ENCODE measurements around the gene FBXL5.

The FBXL5 gene

DNA sequence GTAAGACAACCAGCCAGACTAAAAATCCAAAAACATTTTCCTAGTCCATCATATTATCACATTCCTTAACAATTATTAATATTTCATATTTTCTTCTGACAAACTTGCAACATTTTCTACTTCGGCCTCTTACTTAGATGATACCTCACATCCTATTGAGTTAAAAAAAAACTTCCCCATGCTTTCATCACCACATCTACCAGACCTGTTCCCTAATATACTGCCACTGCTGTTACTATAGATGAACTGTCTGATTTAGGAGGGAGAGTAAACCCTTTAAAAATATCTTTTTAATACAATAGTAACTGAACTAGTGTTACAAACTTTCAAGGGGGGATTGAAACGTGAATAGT, 28.0 kb upstream of the FBXL5 start:
- H3K4me3 Mint-ChIP-seq: peak overlapping the region; percentile 25
- H3K27ac Mint-ChIP-seq: no peak overlapping the region
- H3K4me1 Mint-ChIP-seq (ENCODE audit: low read depth): peaks cover 23% of the 10 kb centered on the region
- H3K9me3 Mint-ChIP-seq: no peaks in the 10 kb centered on the region
- H3K27me3 Mint-ChIP-seq (ENCODE audit: low read depth): no peaks in the 10 kb centered on the region
- H3K36me3 Mint-ChIP-seq (ENCODE audit: low read depth): peaks cover 21% of the 10 kb centered on the region

DNA sequence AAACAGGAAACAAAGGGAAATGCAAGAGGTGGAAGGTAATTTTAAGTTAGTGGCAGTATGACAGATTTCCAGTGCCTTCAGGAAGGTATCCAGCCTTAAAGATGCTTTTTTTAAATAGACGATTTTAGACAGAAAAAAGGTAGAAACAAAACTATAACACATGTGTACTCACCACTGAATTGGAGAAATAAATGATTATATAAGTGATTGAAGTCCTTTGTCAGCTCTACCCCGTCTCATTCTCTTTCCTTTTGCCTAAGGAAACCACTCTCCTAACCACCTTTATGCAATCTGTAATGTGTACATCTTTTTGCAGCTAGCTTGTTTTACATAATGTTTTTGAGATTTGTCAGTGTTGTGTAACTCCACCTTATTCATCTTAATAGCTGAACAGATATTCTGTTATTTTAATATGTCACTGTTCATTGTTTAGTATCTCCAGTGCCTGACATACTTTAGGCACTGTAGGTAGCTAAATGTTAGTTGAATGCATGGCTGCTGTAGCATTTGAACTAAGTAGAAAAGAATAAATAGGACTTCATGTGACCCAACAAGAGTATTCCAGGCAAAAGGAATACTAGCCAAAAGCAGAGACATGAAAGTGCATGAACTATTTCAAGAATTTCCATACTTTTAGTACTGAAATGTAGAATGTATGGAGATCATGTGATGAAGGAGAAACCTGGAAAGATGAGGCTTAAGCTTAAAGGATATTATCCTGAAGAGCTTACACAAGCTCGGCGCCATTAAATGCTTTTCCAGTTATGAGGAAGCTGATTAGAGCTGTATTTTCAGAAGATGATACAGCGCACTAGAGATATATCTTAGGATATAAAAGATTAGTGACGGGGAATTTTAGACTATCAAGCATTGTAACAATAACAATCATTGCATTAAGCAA, 27.3 kb upstream of the FBXL5 start:
- Mint-ChIP-seq H3K27ac (peak overlapping the region; percentile 92), H3K27me3 (ENCODE audit: low read depth) (no peaks in the 10 kb centered on the region), H3K36me3 (ENCODE audit: low read depth) (peaks cover 21% of the 10 kb centered on the region), H3K4me3 (peak overlapping the region; percentile 91), H3K9me3 (no peaks in the 10 kb centered on the region), H3K4me1 (ENCODE audit: low read depth) (peaks cover 26% of the 10 kb centered on the region)

DNA sequence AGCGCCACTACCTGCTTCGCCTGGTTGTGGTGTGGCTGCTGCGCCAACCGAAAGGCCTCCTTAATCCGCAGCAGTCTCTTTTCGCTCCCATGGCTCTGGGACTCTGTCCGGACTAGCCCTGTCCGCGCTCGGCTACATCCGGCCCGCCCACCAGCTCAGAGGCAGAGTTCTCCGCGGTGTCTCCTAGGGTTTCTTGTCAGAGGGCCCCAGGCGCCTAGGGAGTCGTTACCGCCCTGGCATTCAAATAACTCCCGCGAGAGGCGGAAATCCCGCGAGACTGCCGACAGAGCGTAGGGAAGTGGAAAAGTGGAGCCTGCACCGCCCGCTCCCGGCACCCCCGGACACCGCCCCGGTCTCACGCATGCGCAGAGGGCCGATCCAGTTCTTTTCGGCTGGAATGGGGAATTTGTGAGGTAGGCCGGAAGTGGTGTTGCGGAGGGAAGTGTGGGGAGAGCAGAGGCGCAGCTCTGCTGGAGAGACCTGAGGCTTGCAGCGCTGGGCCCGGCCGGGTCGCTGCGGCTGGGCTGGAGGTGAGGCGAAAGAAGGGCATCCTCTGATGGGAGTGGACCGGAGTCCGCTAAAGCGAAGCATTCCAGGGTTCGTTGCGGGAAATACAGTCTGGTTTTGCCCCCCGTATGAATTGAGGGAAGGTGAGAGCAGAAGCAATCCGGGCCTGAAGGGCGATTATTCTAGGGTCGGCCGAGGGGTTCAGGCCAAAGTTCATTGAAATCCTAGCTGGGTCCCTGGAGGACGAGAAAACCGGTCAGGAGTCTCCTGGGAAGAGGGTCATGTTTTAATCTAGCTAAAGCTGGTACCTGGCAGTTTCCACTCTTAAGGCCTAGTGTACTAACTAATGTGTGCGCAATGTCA, 26.4 kb upstream of the FBXL5 start, which contains the start of gene FAM200B:
TSS of gene FAM200B (plus strand) at position 456 of the 870 bp plus-strand sequence. CDS start 5,151 bp downstream, outside the sequence.
- Mint-ChIP-seq H3K9me3 (no peaks in the 10 kb centered on the region), H3K4me3 (peak within 1 kb of the TSS; percentile 91), H3K36me3 (ENCODE audit: low read depth) (peaks cover 20% of the 10 kb centered on the region), H3K27ac (peak within 1 kb of the TSS; percentile 92), H3K27me3 (ENCODE audit: low read depth) (no peaks in the 10 kb centered on the region), H3K4me1 (ENCODE audit: low read depth) (peaks cover 26% of the 10 kb centered on the region)

- peaks cover 14% of the 10 kb centered on the region for H3K36me3 Mint-ChIP-seq (ENCODE audit: low read depth)
- no peaks in the 10 kb centered on the region for H3K9me3 Mint-ChIP-seq
- peak overlapping the region; percentile 91 for H3K4me3 Mint-ChIP-seq
- H3K27ac Mint-ChIP-seq: peak overlapping the region; percentile 92
- no peaks in the 10 kb centered on the region for H3K27me3 Mint-ChIP-seq (ENCODE audit: low read depth)
- H3K4me1 Mint-ChIP-seq (ENCODE audit: low read depth): peaks cover 26% of the 10 kb centered on the region
Measured at GRCh38 chr4:15681067-15681371, 25.9 kb upstream of the FBXL5 start.

GRCh38 chr4:15677507-15677988, 22.4 kb upstream of the FBXL5 start:
- no peaks in the 10 kb centered on the region for H3K9me3 Mint-ChIP-seq
- no peak overlapping the region for H3K4me3 Mint-ChIP-seq
- no peaks in the 10 kb centered on the region for H3K27me3 Mint-ChIP-seq (ENCODE audit: low read depth)
- peaks cover 11% of the 10 kb centered on the region for H3K36me3 Mint-ChIP-seq (ENCODE audit: low read depth)
- no peak overlapping the region for H3K27ac Mint-ChIP-seq
- peaks cover 18% of the 10 kb centered on the region for H3K4me1 Mint-ChIP-seq (ENCODE audit: low read depth)

DNA sequence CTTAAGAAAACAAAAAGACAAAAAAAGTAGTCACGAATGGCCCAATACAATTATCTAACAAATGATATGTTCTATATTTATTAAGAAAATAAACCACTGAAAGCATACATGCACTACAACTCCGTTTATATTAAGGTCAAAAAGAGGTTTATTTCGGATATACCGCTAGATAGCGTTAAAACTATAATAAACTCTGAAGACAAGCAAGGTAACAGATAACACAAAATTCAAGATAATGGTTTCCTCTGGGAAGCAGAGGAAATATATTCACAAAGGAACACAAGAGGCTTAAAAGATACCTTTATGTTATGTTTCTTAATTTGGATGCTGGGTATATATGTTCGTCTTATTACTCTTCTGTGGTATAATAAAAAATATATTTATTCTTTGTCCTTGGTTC, 21.7 kb upstream of the FBXL5 start:
- Mint-ChIP-seq H3K4me1 (ENCODE audit: low read depth) (peaks cover 14% of the 10 kb centered on the region), H3K4me3 (no peak overlapping the region), H3K36me3 (ENCODE audit: low read depth) (peaks cover 9% of the 10 kb centered on the region), H3K27ac (no peak overlapping the region), H3K9me3 (no peaks in the 10 kb centered on the region), H3K27me3 (ENCODE audit: low read depth) (no peaks in the 10 kb centered on the region)

GRCh38 chr4:15676039-15676438, 20.9 kb upstream of the FBXL5 start:
- Mint-ChIP-seq H3K36me3 (ENCODE audit: low read depth) (peaks cover 15% of the 10 kb centered on the region), H3K27ac (no peak overlapping the region), H3K27me3 (ENCODE audit: low read depth) (no peaks in the 10 kb centered on the region), H3K4me1 (ENCODE audit: low read depth) (peaks cover 19% of the 10 kb centered on the region), H3K9me3 (no peaks in the 10 kb centered on the region), H3K4me3 (no peak overlapping the region)

- H3K4me1 Mint-ChIP-seq (ENCODE audit: low read depth): peaks cover 19% of the 10 kb centered on the region
Measured at GRCh38 chr4:15675356-15675755, 20.2 kb upstream of the FBXL5 start.

DNA sequence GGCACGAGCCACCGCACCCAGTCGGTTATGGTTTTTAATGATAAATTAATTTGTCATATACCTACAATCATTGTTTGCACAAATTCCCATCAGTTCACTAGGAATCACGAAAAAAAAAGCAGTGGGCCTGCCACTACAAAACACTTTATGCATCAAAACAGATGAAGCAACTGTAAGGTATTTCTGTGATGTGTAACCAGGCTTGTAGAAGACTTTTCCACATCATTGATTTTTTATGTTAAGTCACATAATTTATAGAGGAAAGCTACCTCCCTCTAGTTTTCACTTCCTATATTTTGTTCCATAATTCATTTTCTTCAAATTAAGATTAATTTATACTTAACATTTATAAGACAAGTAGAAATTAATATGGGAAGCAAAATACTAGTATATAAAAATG, 19.8 kb upstream of the FBXL5 start:
- H3K27ac Mint-ChIP-seq: no peak overlapping the region
- no peak overlapping the region for H3K4me3 Mint-ChIP-seq
- H3K9me3 Mint-ChIP-seq: no peaks in the 10 kb centered on the region
- peaks cover 17% of the 10 kb centered on the region for H3K36me3 Mint-ChIP-seq (ENCODE audit: low read depth)
- H3K4me1 Mint-ChIP-seq (ENCODE audit: low read depth): peaks cover 16% of the 10 kb centered on the region
- H3K27me3 Mint-ChIP-seq (ENCODE audit: low read depth): no peaks in the 10 kb centered on the region

More at GRCh38 chr4:15675356-15675755, 20.2 kb upstream of the FBXL5 start:
- H3K4me3 Mint-ChIP-seq: no peak overlapping the region
- no peaks in the 10 kb centered on the region for H3K9me3 Mint-ChIP-seq
- H3K27me3 Mint-ChIP-seq (ENCODE audit: low read depth): no peaks in the 10 kb centered on the region
- no peak overlapping the region for H3K27ac Mint-ChIP-seq
- peaks cover 15% of the 10 kb centered on the region for H3K36me3 Mint-ChIP-seq (ENCODE audit: low read depth)

DNA sequence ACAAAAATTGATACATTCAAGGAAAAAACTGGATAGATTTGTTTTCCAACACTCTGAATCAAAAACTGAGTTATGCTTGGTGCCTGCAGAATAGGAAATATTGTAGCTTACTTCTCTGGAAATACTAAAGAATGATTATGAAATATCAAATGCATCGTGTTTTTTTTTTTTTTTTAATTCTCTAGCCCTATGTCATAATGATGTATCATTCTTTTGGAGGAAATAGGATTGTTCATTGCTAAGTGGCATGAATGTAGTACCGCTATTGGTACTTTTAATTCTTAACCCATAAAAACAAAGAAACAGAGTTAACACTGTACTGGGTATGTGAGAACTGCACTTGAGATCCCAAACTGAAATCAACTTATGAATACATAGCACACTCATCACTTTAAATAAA, 18.9 kb upstream of the FBXL5 start:
- Mint-ChIP-seq H3K27ac (no peak overlapping the region), H3K4me3 (no peak overlapping the region), H3K36me3 (ENCODE audit: low read depth) (peaks cover 14% of the 10 kb centered on the region), H3K27me3 (ENCODE audit: low read depth) (no peaks in the 10 kb centered on the region), H3K9me3 (no peaks in the 10 kb centered on the region), H3K4me1 (ENCODE audit: low read depth) (peaks cover 12% of the 10 kb centered on the region)

GRCh38 chr4:15673337-15673736, 18.2 kb upstream of the FBXL5 start:
- Mint-ChIP-seq H3K4me1 (ENCODE audit: low read depth) (peaks cover 14% of the 10 kb centered on the region), H3K9me3 (no peaks in the 10 kb centered on the region), H3K4me3 (no peak overlapping the region), H3K27me3 (ENCODE audit: low read depth) (no peaks in the 10 kb centered on the region), H3K27ac (no peak overlapping the region), H3K36me3 (ENCODE audit: low read depth) (peaks cover 14% of the 10 kb centered on the region)

DNA sequence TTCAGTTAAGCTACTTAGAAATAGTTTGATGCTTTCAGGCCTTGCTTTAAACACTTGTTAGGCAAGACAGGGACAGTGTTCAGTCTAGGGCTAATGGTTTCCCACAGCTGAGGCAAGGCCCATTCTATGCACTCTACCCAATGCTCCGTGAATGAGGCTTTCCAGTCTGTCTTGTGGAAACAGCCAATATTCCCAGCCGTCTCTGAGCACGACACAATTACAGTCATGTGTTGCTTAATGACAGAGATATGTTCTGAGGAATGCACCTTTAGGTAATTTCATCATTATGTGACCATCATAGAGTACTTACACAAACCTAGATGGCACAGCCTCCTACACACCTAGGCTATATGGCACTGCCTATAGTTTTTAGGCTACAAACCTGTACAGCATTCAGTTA, 16.9 kb upstream of the FBXL5 start:
- Mint-ChIP-seq H3K4me3 (no peak overlapping the region), H3K27me3 (ENCODE audit: low read depth) (no peaks in the 10 kb centered on the region), H3K27ac (no peak overlapping the region), H3K36me3 (ENCODE audit: low read depth) (peaks cover 14% of the 10 kb centered on the region), H3K4me1 (ENCODE audit: low read depth) (peaks cover 10% of the 10 kb centered on the region), H3K9me3 (no peaks in the 10 kb centered on the region)

GRCh38 chr4:15670576-15670975, 15.4 kb upstream of the FBXL5 start:
- H3K4me1 Mint-ChIP-seq (ENCODE audit: low read depth): peaks cover 22% of the 10 kb centered on the region
- H3K27ac Mint-ChIP-seq: no peak overlapping the region
- no peaks in the 10 kb centered on the region for H3K9me3 Mint-ChIP-seq
- H3K4me3 Mint-ChIP-seq: no peak overlapping the region
- H3K27me3 Mint-ChIP-seq (ENCODE audit: low read depth): no peaks in the 10 kb centered on the region
- peaks cover 22% of the 10 kb centered on the region for H3K36me3 Mint-ChIP-seq (ENCODE audit: low read depth)

DNA sequence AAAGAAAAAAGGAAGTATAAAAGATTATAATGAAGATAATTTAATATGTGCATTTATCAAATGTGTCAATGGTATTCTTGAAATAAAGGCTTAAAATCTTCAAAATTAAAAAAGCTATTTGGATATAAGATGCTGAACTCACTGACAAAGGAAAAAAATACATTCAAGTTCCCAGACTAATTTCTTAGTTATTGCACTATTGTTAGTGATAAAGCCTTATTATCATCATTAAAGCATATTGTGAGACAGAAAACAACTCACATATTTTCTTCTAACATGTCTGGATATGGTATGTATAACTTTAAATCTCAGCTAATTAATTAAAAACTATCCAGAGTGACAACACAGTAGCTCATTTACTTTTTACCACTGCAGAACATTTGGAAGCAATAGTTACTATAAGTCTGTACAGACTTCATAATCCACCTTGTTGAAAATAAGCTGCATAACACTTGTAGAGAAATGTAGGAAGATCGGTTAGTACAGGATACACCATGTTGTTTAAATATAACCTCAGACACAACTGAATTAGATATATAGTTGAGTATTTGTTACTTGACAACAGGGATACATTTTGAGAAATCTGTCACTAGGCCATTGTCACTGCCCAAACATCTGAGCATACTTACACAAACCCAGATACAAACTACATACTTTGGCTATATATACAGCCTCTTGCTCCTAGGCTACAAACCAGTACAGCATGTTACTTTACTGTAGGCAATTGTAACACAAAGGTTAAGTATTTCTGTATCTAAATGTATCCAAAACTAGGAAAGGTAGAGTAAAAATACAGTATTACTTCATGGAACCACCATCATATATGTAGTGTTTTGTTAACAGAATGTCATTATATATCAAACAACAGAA, 13.6 kb upstream of the FBXL5 start:
- peaks cover 20% of the 10 kb centered on the region for H3K4me1 Mint-ChIP-seq (ENCODE audit: low read depth)
- no peak overlapping the region for H3K4me3 Mint-ChIP-seq
- no peaks in the 10 kb centered on the region for H3K27me3 Mint-ChIP-seq (ENCODE audit: low read depth)
- H3K9me3 Mint-ChIP-seq: no peaks in the 10 kb centered on the region
- H3K36me3 Mint-ChIP-seq (ENCODE audit: low read depth): peaks cover 18% of the 10 kb centered on the region
- no peak overlapping the region for H3K27ac Mint-ChIP-seq
